Measurements from ENCODE around the gene ITGA5. TPM values are rescaled to one million over a fixed set of nuclear protein-coding genes. Genes with fewer than 3 reads are reported as not detected.
A peak's percentile ranks its signal among the peaks of the same experiment; 100 is the strongest.

Gene ITGA5
- total RNA-seq, 1 experiment from 2014 or later: 75.8 TPM

GRCh38 chr12:54397157-54397556 is 21.9 kb downstream of the ITGA5 start:
- no peaks in the 10 kb centered on the region for H3K9me3 ChIP-seq (ENCODE audit: control insufficient read depth, insufficient read depth, low read depth, low read length)
- CTCF ChIA-PET: no interaction called here
- H3K27ac ChIP-seq (ENCODE audit: low read length): no peak overlapping the region
- intact Hi-C loops (cut with micrococcal nuclease; ENCODE audit: unreplicated experiment) (no loop called here), in situ Hi-C loops (cut with HindIII; ENCODE audit: low pct_unique_long_range_greater_than_20kb, low sequenced_read_pairs) (no loop called here)
- H3K36me3 ChIP-seq (ENCODE audit: control insufficient read depth, insufficient read depth, low read length): peaks cover 7% of the 10 kb centered on the region
- ATAC-seq (no peak), DNase-seq (ENCODE audit: low read depth, low spot score) (no peak)
- H3K27me3 ChIP-seq (ENCODE audit: control insufficient read depth, insufficient read depth, low read length): no peaks in the 10 kb centered on the region
- TF ChIP-seq CTCF (IDR thresholded peaks at IDR 0.05) (no peak), POLR2AphosphoS5 (IDR thresholded peaks at IDR 0.05; ENCODE audit: low read depth, low read length) (no peak)
- H3K4me1 ChIP-seq (ENCODE audit: control insufficient read depth, insufficient read depth, low read length): no peaks in the 10 kb centered on the region
- POLR2A ChIA-PET: no interaction called here
- BruUV-seq (replicated peaks): no TSS peak
- H3K4me3 ChIP-seq (ENCODE audit: low read depth in 2 of 2, low read length in 2 of 2): no peak overlapping the region

GRCh38 chr12:54395545-54395944 is 23.5 kb downstream of the ITGA5 start:
- TF ChIP-seq POLR2AphosphoS5 (IDR thresholded peaks at IDR 0.05; ENCODE audit: low read depth, low read length) (no peak), SIN3A (IDR thresholded peaks at IDR 0.05; ENCODE audit: borderline replicate concordance, insufficient read depth, low read depth, low read length) (no peak)
- TSS peak; percentile 84 for BruUV-seq (replicated peaks)
- ChIA-PET POLR2A (interaction anchor here (0.6 kb wide), 1 partner anchor 54 kb away, joined by 6 read pairs; no protein-coding TSS in a partner anchor), CTCF (no interaction called here)
- no peak for DNase-seq (ENCODE audit: low read depth, low spot score)
- in situ Hi-C loops (cut with HindIII; ENCODE audit: low pct_unique_long_range_greater_than_20kb, low sequenced_read_pairs) (no loop called here), intact Hi-C loops (cut with micrococcal nuclease; ENCODE audit: unreplicated experiment) (no loop called here)
- peaks cover 7% of the 10 kb centered on the region; the same call in 1 of the 2 replicates for H3K36me3 ChIP-seq (ENCODE audit: control insufficient read depth, insufficient read depth, low read length)
- no peak for ATAC-seq
- no peaks in the 10 kb centered on the region for H3K9me3 ChIP-seq (ENCODE audit: control insufficient read depth, insufficient read depth, low read depth, low read length)
- no peak overlapping the region for H3K4me3 ChIP-seq (ENCODE audit: low read depth in 2 of 2, low read length in 2 of 2)
- H3K27me3 ChIP-seq (ENCODE audit: control insufficient read depth, insufficient read depth, low read length): no peaks in the 10 kb centered on the region
- no peak overlapping the region for H3K27ac ChIP-seq (ENCODE audit: low read length)
- no peaks in the 10 kb centered on the region for H3K4me1 ChIP-seq (ENCODE audit: control insufficient read depth, insufficient read depth, low read length)

- ChIA-PET POLR2A (no interaction called here), CTCF (no interaction called here)
- BruUV-seq (replicated peaks): no TSS peak
- in situ Hi-C loops (cut with HindIII; ENCODE audit: low pct_unique_long_range_greater_than_20kb, low sequenced_read_pairs): no loop called here
- Histone ChIP-seq H3K36me3 (ENCODE audit: control insufficient read depth, insufficient read depth, low read length) (peaks cover 5% of the 10 kb centered on the region; the same call in 1 of the 2 replicates), H3K27ac (ENCODE audit: low read length) (no peak overlapping the region), H3K4me3 (ENCODE audit: low read depth in 2 of 2, low read length in 2 of 2) (no peak overlapping the region), H3K9me3 (ENCODE audit: control insufficient read depth, insufficient read depth, low read depth, low read length) (no peaks in the 10 kb centered on the region), H3K4me1 (ENCODE audit: control insufficient read depth, insufficient read depth, low read length) (no peaks in the 10 kb centered on the region; the same call in 1 of the 2 replicates), H3K27me3 (ENCODE audit: control insufficient read depth, insufficient read depth, low read length) (no peaks in the 10 kb centered on the region)
- ATAC-seq (no peak), DNase-seq (ENCODE audit: low read depth, low spot score) (no peak)
- TF ChIP-seq SIN3A (IDR thresholded peaks at IDR 0.05; ENCODE audit: borderline replicate concordance, insufficient read depth, low read depth, low read length): no peak
- TF ChIP-seq POLR2AphosphoS5 (IDR thresholded peaks at IDR 0.05; ENCODE audit: low read depth, low read length): no peak
- TF ChIP-seq CTCF (IDR thresholded peaks at IDR 0.05): no peak
- TF ChIP-seq REST (IDR thresholded peaks at IDR 0.05; ENCODE audit: insufficient read depth in 1 of 2, low read depth in 2 of 2, low read length in 1 of 2): no peak
- intact Hi-C loops (cut with micrococcal nuclease; ENCODE audit: unreplicated experiment): no loop called here
Measured at GRCh38 chr12:54394986-54395385, 24.1 kb downstream of the ITGA5 start.

All from Panc1 (cell line).